ENCODE data around the gene IQCH. TPM values are rescaled to one million over a fixed set of nuclear protein-coding genes. Genes with fewer than 3 reads are reported as not detected.

The IQCH gene
- total and polyA plus RNA-seq, 9 of the 15 experiments (the other 6 are each of a cell fraction or from before 2014, with no cell fraction given): 1.8 to 3.9 (median 2.7) TPM

GRCh38 chr15:67515557-67515956, 261.0 kb downstream of the IQCH start:
- no TSS peak for BruUV-seq (replicated peaks)
- Histone ChIP-seq H3K27me3 (ENCODE audit: control insufficient read depth in 2 of 2, insufficient read depth in 2 of 2, low read length in 2 of 2) (no peaks in the 10 kb centered on the region), H3K9ac (ENCODE audit: insufficient read depth in 1 of 2, low read depth in 2 of 2, low read length in 2 of 2) (no peak overlapping the region), H3K4me2 (ENCODE audit: insufficient read depth, low read length) (no peak overlapping the region), H3K9me1 (ENCODE audit: control insufficient read depth, insufficient read depth, low read length) (no peaks in the 10 kb centered on the region), H3K79me2 (ENCODE audit: control insufficient read depth, insufficient read depth, low read length) (no peaks in the 10 kb centered on the region), H2AFZ (ENCODE audit: low read depth, low read length) (no peak overlapping the region), H3K36me3 (ENCODE audit: control insufficient read depth, insufficient read depth, low read length) (no peaks in the 10 kb centered on the region), H3K4me1 (replicated peaks in 1 of 2; ENCODE audit: control insufficient read depth in 2 of 2, insufficient read depth in 2 of 2, low read length in 2 of 2) (peaks cover 6 to 9% of the 10 kb centered on the region in 2 experiments; a peak in 4 of 5 replicates), H4K20me1 (replicated peaks; ENCODE audit: control insufficient read depth, insufficient read depth, low read length) (no peaks in the 10 kb centered on the region), H3K4me3 (no peak overlapping the region), H3K27ac (ENCODE audit: extremely low read depth, low read depth, low read length) (no peak overlapping the region), H3K9me3 (replicated peaks; ENCODE audit: control insufficient read depth, insufficient read depth, low read depth, low read length) (no peaks in the 10 kb centered on the region)
- no peak for ATAC-seq
- intact Hi-C loops (cut with micrococcal nuclease) (no loop called here), in situ Hi-C loops (cut with MboI) (no loop called here)
- TF ChIP-seq ZNF764 (CRISPR knock-in tag; IDR thresholded peaks at IDR 0.05; ENCODE audit: low read depth) (no peak), SRSF1 (IDR thresholded peaks at IDR 0.05; ENCODE audit: low read depth, low read length) (no peak), ZZZ3 (IDR thresholded peaks at IDR 0.05) (no peak), HCFC1 (IDR thresholded peaks at IDR 0.05; ENCODE audit: low read depth, low read length) (no peak), THAP12 (CRISPR knock-in tag; IDR thresholded peaks at IDR 0.05) (no peak)
- DNase-seq (ENCODE audit: extremely low read depth in 1 of 4, low spot score in 3 of 4): no peak
- POLR2A ChIA-PET: interaction anchor here (1.1 to 1.6 kb wide), 2 partner anchors 9 to 13 kb away, joined by 3 to 4 read pairs; no protein-coding TSS in a partner anchor
- 91% methylated on average over 2 of the region's 2 CpGs for WGBS (ENCODE audit: insufficient coverage, low coverage, missing lambda C conversion rate)
- CTCF ChIA-PET (ENCODE audit: low intra/inter-chr PET ratio): no interaction called here
- no peak for FAIRE-seq

Measured in K562 (cell line).